Measurements from ENCODE around the gene KSR2. TPM values are rescaled to one million over a fixed set of nuclear protein-coding genes. Genes with fewer than 3 reads are reported as not detected.

Gene KSR2
- total and polyA plus RNA-seq, 10 of the 15 experiments (the other 5 are each of a cell fraction or from before 2014, with no cell fraction given), result under 0.01 to 1.5 (median 0.01) TPM; not detected in 3

DNA sequence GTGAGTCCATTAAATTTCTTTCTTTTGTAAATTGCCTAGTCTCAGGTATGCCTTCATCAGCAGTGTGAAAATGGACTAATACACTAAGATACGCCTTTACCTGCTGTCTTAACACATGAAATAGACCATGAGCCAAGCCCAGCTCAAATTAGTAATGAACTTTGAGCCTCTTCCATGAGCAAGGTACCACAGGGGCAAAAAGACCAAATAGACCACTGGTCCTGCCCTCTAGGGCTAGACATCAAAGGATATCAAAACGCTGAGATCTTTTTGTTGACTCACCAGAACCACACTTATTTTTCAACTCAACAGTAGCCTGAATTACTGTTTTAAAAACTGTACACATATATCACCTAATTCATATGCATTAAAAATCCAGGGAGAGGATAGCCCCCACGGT, 469.9 kb downstream of the KSR2 start (continued):
- TF ChIP-seq, protein P1, sequence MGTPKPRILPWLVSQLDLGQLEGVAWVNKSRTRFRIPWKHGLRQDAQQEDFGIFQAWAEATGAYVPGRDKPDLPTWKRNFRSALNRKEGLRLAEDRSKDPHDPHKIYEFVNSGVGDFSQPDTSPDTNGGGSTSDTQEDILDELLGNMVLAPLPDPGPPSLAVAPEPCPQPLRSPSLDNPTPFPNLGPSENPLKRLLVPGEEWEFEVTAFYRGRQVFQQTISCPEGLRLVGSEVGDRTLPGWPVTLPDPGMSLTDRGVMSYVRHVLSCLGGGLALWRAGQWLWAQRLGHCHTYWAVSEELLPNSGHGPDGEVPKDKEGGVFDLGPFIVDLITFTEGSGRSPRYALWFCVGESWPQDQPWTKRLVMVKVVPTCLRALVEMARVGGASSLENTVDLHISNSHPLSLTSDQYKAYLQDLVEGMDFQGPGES (IDR thresholded peaks at IDR 0.05), result no peak
- no peak for TF ChIP-seq MTA2 (IDR thresholded peaks at IDR 0.05; ENCODE audit: low read depth)

DNA sequence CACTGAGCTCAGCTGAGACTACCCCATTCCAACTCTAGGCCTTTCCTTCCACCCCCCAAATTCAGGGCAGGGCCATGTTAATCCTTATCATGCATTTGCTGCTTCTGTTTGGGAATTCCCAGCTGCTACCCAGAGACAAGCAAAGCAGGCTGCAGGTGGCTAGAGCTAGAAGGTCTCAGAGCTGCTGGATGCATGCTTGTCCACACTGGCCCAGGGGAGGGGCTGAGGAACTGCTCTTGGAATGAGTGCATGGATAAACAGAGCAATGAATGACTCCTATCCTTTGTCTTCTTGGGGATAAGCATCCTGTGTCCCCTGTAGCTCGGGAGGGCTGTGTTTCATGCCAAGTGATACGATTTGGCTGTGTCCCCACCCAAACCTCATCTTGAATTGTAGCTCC, 470.5 kb downstream of the KSR2 start:
- Histone ChIP-seq H3K9ac (ENCODE audit: control insufficient read depth, insufficient read depth, low read length) (no peak overlapping the region), H3K4me3 (no peak overlapping the region), H4K20me1 (ENCODE audit: control insufficient read depth, insufficient read depth) (no peaks in the 10 kb centered on the region), H2AFZ (ENCODE audit: control insufficient read depth, low read depth, low read length) (no peak overlapping the region), H3K4me1 (ENCODE audit: control insufficient read depth, insufficient read depth, low read length) (no peaks in the 10 kb centered on the region), H3K4me2 (ENCODE audit: control insufficient read depth, insufficient read depth) (no peak overlapping the region), H3K9me3 (replicated peaks; ENCODE audit: control insufficient read depth, insufficient read depth, low read length) (no peaks in the 10 kb centered on the region), H3K36me3 (ENCODE audit: control insufficient read depth in 2 of 2, insufficient read depth in 2 of 2, low read length in 1 of 2) (no peaks in the 10 kb centered on the region), H3K27me3 (replicated peaks in 1 of 2; ENCODE audit: control insufficient read depth in 2 of 2, insufficient read depth in 2 of 2, low read length in 1 of 2) (no peaks in the 10 kb centered on the region; a peak in 1 of 4 replicates), H3K79me2 (ENCODE audit: control insufficient read depth, insufficient read depth, low read length) (no peaks in the 10 kb centered on the region), H3K27ac (ENCODE audit: control insufficient read depth, insufficient read depth) (no peak overlapping the region)
- ChIA-PET SMC1A (ENCODE audit: uncharacterized antibody, unreplicated experiment) (no interaction called here), CTCF (no interaction called here), RAD21 (ENCODE audit: unreplicated experiment) (no interaction called here), POLR2A (no interaction called here)
- no peak for ATAC-seq
- FAIRE-seq, result no peak
- WGBS (ENCODE audit: insufficient coverage, insufficient replicate concordance, low lambda C conversion rate, missing lambda C conversion rate), result 24% methylated on average over 2 of the region's 2 CpGs
- in situ Hi-C loops (cut with MboI) (no loop called here), intact Hi-C loops (cut with micrococcal nuclease; ENCODE audit: unreplicated experiment) (no loop called here)
- no TSS peak for BruUV-seq (replicated peaks)
- TF ChIP-seq, protein P2, sequence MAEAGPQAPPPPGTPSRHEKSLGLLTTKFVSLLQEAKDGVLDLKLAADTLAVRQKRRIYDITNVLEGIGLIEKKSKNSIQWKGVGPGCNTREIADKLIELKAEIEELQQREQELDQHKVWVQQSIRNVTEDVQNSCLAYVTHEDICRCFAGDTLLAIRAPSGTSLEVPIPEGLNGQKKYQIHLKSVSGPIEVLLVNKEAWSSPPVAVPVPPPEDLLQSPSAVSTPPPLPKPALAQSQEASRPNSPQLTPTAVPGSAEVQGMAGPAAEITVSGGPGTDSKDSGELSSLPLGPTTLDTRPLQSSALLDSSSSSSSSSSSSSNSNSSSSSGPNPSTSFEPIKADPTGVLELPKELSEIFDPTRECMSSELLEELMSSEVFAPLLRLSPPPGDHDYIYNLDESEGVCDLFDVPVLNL (IDR thresholded peaks at IDR 0.05; ENCODE audit: low read depth, low read length), result no peak
- TF ChIP-seq MYB (IDR thresholded peaks at IDR 0.05; ENCODE audit: borderline replicate concordance, low read depth, low read length) (no peak), YBX1 (IDR thresholded peaks at IDR 0.05) (no peak), GATAD2B (conservative IDR thresholded peaks at IDR 0.05; ENCODE audit: low read depth) (no peak), TCF7 (IDR thresholded peaks at IDR 0.05; ENCODE audit: borderline replicate concordance) (no peak), ASH2L (IDR thresholded peaks at IDR 0.05; ENCODE audit: borderline replicate concordance, low read depth) (no peak)
- TF ChIP-seq, protein P3, sequence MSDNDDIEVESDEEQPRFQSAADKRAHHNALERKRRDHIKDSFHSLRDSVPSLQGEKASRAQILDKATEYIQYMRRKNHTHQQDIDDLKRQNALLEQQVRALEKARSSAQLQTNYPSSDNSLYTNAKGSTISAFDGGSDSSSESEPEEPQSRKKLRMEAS (IDR thresholded peaks at IDR 0.05; ENCODE audit: low read depth, low read length), result no peak
- TF ChIP-seq, protein P4, sequence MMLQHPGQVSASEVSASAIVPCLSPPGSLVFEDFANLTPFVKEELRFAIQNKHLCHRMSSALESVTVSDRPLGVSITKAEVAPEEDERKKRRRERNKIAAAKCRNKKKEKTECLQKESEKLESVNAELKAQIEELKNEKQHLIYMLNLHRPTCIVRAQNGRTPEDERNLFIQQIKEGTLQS (IDR thresholded peaks at IDR 0.05; ENCODE audit: borderline replicate concordance, extremely low read depth, low read depth, low read length), result no peak
- DNase-seq (ENCODE audit: low read depth, low spot score), result no peak

Measured in GM12878 (cell line).